ENCODE data around the gene SLC10A4.
"Not testable (repeated sequence)": the region's sequence is repeated elsewhere in the genome, so short reads cannot be mapped to it uniquely, and the experiment has no call there.

The SLC10A4 gene, protein sequence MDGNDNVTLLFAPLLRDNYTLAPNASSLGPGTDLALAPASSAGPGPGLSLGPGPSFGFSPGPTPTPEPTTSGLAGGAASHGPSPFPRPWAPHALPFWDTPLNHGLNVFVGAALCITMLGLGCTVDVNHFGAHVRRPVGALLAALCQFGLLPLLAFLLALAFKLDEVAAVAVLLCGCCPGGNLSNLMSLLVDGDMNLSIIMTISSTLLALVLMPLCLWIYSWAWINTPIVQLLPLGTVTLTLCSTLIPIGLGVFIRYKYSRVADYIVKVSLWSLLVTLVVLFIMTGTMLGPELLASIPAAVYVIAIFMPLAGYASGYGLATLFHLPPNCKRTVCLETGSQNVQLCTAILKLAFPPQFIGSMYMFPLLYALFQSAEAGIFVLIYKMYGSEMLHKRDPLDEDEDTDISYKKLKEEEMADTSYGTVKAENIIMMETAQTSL

DNA sequence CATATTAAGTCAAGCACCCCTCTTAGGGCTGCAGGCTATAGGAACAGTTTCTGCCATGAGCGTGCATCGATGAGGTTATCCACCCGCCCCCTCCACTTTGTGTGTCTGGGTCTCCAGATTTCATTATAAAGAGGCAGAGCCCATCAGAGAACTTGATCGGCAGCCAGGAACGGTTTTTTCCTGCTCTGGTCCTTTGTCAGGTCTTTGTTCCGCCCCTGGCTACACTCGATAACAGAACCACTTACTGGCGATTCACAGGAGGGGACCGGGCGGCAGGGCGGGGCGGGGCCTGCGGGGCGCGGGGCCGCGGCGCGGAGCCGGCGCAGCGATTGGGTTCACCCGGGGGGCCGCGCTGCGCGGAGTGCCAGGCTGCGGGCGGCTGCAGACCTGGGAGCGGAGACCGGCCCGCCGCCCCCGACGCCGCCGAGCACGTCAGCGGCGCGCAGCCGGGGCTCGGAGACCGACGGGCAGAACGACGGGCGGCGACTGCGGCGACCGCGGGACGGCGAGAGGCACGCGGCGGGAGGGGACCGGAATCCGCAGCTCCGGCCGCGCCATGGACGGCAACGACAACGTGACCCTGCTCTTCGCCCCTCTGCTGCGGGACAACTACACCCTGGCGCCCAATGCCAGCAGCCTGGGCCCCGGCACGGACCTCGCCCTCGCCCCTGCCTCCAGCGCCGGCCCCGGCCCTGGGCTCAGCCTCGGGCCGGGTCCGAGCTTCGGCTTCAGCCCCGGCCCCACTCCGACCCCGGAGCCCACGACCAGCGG is at the start of gene SLC10A4:
Gene SLC10A4 (plus strand): TSS at position 338 of the 771 bp plus-strand sequence. CDS start 219 bp downstream, at position 557.
- no peak for DNase-seq (ENCODE audit: low read depth in 2 of 2)

DNA sequence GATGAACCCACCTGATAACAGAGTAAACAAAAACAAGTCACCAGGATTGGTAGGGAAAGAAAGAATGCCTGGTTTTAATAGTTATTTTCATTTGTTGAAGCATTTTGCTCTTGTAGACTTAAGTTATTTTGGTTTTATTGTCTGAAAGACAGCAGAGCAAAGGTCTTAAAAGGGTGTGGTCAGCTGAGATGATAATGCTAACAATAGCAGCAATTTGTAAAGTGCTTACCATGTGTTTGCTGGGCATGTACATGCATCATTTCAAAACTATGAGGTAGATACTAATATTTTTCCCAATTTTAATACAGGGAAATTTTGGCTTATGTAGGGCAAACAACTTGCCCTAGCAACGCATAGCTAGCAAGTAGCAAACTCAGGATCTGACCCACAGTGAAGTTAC is 46.8 kb upstream of the SLC10A4 start:
- DNase-seq (ENCODE audit: low read depth in 2 of 2) = no peak

DNA sequence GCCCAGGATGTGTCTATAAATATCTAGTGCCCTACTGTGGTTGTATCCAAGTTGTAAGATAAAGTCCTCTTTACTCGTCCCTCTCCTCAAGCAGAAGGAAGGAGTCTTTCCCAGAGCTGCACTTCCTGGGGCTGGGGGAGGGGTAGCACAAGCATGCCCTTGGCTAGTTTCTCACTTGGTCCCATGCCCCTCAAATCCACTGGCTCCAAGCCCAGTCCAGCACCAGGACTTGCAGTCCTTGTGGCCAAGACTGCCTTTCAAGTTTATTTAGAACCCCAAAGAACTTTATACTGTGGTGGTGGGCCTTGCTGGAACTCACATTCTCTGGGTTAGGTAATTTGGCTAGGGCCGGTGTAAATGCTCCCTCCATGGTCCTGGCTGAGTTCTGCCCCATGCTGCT is 43.2 kb upstream of the SLC10A4 start:
- DNase-seq (ENCODE audit: low read depth in 2 of 2) = no peak

DNA sequence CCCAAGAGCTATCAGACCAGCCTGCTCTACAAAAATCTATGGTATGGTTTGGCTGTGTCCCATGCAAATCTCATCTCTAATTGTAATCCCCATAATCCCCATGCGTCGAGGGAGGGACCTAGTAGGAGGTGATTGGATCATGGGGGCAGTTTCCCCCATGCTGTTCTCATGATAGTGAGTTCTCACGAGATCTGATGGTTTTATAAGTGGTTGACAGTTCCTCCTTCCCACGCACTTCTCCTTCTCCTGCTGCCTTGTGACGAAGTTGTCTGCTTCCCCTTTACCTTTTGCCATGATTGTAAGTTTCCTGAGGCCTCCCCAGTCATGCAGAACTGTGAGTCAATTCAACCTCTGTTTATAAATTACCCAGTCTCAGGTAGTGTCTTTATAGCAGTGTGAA is 42.2 kb upstream of the SLC10A4 start:
- not testable (repeated sequence) for DNase-seq (ENCODE audit: low read depth in 2 of 2)

DNA sequence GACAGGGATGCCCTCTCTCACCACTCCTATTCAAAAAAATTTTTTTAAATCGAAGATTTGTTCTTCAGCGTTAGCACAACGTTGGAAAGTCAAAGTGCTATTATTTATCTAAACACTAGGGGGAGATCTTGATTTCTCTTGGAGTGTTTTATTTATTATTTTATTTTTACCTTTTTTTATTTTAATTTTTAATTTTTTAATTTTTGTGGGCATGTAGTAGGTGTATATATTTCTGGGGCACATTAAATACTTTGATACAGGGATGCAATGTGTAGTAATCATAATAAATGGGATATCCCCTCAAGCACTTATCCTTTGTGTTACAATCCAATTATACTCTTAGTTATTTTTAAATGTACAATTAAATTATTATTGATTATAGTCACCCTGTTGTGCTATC is 37.4 kb upstream of the SLC10A4 start:
- no peak for DNase-seq (ENCODE audit: low read depth in 2 of 2)

DNA sequence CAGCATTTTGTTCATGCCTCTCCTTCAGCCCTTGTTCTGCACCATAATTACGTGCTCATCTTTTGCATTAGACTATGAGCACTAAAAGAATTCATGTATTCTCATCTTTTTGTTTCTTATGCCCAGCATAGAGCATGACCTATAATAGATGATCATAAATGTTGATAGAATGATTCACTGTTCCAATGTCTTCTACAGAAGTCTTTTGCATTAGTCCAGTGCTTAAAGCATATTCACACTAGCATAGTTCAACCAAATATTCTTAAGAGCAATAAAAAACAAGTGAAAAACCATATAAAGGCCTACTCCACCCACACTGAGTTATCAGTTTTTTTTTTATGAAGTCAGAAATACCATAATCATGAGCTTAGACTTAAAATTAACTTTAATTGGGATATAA is 36.5 kb upstream of the SLC10A4 start:
- DNase-seq (ENCODE audit: low read depth in 2 of 2) = no peak

DNA sequence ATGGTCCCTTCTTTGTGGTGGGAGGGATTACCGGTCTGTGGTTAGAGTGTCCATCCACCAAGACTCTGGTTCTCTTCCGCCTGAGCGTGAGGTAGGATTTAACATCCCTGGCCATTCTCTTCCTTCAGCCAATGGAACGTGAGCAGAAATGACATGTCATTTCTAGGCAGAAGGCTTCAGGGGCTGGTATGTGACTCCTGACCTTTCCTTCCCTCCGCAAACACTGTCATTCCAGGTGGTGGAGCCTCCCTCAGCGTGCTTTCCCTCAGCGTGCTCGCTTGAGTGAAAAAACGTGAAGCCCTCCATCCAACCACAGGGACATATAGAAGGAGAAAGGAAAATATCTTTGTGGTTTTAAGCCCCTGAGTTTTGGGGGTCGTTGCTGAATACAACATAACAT is 34.0 kb upstream of the SLC10A4 start:
- DNase-seq (ENCODE audit: low read depth in 2 of 2) = no peak

DNA sequence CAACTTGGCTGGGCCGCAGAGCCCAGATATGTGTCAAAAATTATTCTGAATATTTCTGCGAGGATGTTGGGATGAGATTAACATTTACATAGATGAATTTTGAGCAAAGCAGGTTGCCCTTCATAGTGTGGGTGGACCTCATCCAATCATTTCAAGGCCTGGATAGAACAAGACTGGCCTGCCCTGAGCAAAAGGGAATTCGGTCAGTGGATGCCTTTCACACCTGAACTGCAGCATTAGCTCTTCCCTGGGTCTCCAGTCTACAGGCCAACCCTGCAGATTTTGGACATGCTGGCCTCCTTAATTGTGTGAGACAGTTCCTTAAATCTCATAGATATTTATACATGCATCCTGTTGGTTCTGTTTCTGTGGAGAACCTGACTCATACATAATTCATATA is 32.4 kb upstream of the SLC10A4 start:
- DNase-seq (ENCODE audit: low read depth in 2 of 2) = no peak

DNA sequence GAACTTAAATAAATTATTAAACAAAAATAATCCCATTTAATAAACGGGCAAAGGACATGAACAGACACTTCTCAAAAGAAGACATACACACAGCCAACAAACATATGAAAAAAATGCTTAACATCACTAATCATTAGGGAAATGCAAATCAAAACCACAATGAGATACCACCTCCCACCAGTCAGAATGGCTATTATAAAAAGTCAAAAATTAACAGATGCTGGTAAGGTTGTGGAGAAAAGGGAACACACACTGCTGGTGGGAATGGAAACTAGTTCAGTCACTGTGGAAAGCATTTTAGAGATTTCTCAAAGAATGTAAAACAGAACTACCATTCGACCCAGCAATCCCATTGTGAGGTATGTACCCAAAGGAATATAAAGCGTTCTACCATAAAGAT is 31.5 kb upstream of the SLC10A4 start:
- DNase-seq (ENCODE audit: low read depth in 2 of 2) = not testable (repeated sequence)

DNA sequence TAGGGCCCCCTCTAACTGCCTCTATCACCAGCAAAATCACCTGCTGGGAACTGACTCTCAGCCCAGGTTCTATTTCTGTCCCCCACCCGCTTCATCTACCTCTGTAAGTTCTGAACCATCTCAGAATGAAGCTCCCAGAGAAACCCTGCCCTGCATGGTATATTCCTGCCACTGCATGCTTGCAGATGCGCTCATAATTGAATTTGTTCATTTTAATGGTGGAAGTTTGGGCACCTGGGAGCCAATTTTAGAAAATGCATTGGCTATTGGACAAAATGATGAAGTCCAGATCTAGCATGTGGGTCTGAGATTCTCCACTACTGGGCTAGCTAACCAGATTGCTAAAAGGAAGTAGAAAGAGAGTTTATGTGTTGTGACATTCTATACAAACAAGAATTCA is 28.6 kb upstream of the SLC10A4 start:
- DNase-seq (ENCODE audit: low read depth in 2 of 2) = no peak

DNA sequence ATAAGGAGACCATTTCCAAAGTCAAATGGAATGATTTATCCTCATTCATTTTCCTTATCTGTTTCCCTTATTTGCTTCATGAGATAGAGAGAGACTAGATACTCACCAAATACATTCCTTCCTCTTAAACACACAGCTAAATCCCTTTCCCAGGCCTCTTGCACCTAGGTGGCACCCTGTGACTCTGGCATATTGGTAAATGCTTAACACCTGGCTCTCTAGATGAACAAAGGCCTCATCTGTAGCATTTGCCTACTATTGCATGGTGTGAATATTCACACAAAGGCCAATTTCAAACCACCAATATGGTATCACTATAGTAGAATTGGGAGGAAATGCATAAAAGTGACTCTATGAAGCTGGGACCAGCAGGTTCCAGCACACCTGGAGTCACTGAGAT is 22.1 kb upstream of the SLC10A4 start:
- no peak for DNase-seq (ENCODE audit: low read depth in 2 of 2)

DNA sequence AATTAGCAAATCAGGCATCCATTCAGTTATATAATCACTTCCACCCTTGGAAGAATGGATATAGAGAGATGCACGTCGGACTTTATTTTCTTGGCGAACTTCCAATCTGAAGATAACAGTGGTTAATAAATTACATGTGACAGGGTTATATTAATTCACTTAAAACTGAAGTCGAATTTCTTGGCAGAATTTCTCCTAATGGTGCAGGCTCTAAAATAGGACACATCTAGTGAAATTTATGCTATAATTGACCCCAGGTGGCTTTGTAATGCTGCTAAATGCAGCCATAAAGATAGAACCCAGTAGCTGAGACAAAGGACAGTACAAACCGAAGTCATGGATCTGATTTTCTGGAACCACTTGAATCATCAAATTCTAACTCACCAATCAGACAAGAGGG is 20.8 kb upstream of the SLC10A4 start:
- no peak for DNase-seq (ENCODE audit: low read depth in 2 of 2)

DNA sequence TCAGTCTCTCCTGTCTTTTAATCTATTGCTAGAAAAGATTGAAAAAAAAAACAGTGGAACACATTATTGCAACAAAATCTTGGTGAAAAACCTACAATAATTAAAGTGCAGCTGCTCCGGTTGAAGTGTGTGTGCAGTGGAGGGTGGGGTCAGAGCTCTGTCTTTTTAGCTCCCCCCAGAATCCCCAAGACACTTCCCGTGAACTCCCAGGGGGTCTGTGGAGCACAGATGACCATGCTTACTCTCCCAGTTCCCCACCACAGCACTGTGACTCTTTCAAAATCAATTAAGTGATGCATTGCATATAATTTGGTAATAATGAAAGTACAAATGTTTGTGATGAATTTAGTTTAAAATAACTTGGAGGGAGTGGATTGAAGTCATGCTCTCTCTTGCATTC is 15.7 kb upstream of the SLC10A4 start:
- no peak for DNase-seq (ENCODE audit: low read depth in 2 of 2)

DNA sequence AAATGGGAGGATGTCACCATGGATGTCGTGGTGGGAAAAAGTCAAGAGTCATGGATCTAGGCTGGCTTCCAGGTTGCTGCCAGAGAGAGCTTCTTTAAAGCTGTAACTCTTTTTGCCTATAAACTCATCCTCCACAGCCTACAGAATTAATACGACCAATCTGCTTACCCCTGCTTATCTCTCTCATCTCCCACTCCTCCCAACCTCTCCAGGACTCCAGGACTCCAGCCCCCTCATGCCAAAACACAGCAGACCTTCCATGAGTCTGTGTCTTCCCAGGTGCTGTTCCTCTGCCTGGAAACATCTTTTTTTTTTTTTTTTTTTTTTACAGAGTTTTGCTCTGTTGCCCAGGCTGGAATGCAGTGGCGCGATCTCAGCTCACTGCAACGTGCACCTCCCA is 15.3 kb upstream of the SLC10A4 start:
- no peak for DNase-seq (ENCODE audit: low read depth in 2 of 2)

DNA sequence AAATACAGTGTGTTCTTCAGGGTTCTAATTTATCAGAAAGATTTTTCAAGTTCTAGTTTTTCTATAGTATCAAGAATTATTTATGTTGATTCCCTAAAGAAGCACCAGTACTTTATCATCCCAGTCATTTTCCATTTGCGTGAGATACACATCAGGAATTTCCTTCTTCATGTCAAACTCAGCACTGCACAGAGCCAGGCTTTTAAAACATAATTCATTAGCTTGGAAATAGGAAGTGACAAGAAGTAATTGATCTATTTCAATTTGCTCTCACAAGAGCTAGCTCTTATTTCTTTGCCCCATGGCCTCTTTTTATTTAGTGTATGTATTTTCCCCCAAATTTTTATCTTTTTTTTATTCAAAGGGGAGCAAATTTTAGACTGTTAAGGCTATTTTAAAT is 13.0 kb upstream of the SLC10A4 start:
- no peak for DNase-seq (ENCODE audit: low read depth in 2 of 2)

DNA sequence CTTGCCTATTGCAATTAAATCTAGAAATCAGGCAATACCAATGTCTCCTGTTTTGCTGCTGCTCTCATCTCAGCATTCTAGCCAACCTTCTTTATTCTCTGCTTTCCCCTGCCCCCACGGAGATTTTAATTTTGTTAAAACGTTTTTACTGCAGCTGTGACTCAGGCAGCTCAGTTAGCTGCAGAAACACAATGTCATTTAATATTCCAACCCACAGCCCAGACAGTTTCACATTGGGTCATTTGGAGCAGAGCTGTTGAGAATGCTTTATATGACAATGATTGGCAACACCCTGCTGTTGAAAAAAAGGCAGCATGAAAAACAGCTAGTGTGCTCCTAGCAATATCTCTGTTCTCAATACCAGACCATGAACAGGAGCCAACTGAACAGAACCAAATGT is 12.6 kb upstream of the SLC10A4 start:
- DNase-seq (ENCODE audit: low read depth in 2 of 2) = no peak

DNA sequence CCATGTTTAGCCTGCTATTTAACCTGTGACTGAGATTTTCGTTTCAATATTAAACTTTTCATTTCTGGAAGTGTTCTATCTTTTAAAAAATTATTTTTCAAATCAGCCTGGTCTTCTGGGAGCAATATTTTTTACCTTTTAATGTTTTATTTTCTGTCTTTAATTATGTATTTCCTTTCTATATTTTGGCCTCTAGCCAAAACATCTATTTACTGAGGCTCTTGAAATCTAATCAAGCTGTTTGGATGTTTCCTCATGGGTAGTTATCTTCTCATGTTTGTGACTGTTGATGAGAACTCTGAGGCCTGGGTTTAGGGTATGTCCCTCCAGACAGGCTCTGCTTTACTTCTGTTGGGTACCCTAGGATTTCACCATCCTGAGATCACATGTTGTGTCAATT is 10.3 kb upstream of the SLC10A4 start:
- no peak for DNase-seq (ENCODE audit: low read depth in 2 of 2)

DNA sequence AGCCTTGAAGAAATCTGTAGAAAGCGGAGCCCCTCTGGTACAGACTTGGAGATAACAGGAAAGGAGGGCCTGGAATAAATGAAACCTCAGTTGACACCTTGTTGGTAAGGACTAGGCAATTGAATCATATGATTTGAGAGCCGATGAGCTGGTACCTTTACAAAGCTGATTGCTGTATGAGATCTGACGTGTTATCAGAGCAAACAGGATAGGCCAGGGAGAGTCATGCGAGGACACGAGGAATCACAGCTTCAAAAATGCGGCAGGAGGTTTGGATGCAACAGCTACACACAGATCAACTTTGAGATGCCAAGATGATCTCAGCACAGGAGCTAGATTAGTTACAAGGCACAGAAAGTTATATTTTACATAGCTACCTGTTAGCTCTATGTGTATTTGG is 7.4 kb upstream of the SLC10A4 start:
- DNase-seq (ENCODE audit: low read depth in 2 of 2) = no peak

DNA sequence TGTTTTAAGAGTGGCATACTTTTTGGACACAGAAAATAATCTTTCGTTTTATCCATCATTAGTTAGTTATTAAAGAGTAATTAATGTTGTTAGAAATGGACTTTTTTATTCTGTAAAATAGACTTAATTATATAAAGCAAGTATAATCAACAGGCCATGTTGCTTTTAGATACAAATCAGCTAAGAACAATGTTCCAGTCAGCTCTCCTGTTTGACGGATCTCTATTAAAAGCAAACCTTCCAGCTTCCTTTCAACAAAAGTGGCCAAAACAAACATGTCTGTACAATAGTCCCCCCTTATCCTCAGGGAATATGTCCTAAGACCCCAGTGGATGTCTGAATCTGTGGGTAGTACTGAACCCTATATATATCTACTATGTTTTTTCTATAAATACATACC is 4.9 kb upstream of the SLC10A4 start:
- no peak for DNase-seq (ENCODE audit: low read depth in 2 of 2)

DNA sequence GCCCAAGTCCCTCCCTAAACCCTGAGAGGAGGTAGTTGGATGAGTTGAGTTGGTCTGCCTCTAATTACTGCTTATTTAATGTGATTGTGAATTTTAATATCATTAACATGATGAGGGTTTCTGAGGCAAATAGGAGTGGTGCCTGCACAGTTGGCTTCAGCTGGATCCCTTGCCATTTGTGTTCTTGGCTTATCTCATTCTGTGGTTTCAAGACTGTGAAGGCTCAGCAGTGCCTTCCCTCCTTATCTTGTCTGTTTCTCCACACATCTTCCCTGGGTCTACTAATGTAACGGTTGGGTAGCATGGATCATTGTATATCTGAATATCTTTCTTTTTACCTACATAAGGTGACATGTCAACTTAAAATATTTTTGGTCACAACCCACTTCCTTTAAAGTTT is 1.6 kb upstream of the SLC10A4 start:
- DNase-seq (ENCODE audit: low read depth in 2 of 2) = no peak

DNA sequence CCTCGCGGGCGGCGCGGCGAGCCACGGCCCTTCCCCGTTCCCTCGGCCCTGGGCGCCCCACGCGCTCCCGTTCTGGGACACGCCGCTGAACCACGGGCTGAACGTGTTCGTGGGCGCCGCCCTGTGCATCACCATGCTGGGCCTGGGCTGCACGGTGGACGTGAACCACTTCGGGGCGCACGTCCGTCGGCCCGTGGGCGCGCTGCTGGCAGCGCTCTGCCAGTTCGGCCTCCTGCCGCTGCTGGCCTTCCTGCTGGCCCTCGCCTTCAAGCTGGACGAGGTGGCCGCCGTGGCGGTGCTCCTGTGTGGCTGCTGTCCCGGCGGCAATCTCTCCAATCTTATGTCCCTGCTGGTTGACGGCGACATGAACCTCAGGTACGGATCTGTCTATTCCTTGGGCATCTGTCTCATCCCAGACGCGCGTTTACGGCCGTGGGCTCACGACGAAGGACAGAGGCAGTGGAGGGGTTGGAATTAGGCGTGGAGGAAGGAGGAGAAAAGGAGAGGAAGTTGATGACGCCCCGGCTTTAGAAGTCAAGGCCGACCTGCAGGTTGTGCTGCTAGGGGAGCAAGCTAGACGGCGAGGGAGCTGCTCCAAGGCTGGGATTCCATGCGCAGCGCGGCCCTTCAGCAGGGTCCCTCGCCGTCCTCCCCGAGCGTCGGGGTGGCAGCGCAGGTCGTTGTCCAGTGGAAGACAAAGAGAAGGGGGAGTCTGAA is 792 bp downstream of the SLC10A4 start:
- DNase-seq (ENCODE audit: low read depth in 2 of 2) = no peak

DNA sequence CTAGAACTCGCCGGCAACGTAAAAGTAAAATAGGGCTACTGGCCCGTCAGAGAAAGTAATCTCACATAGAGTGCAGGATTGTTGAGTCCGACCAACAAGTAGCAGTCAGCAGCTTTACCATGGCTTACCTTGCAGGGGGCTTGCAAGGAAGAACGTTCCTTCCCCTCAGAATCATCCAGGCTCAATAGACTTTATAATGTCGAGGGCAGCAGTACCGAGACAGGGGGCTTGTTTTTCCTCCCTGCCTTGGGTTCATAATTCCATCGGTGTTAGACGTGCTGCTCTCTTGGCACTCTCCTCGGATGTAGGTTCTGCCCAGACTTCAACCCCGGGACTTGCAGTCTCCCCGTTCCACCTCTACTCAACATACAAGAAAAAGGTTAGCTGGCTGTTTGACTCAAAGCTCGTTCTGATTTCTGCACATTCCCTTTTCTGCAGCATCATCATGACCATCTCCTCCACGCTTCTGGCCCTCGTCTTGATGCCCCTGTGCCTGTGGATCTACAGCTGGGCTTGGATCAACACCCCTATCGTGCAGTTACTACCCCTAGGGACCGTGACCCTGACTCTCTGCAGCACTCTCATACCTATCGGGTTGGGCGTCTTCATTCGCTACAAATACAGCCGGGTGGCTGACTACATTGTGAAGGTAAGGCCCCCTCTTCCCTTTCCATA is 1.5 kb downstream of the SLC10A4 start:
- DNase-seq (ENCODE audit: low read depth in 2 of 2) = no peak
